SK-N-MC (cell line): Measurements from ENCODE around the gene SLF2.
A peak's percentile ranks its signal among the peaks of the same experiment; 100 is the strongest.

ENCODE experiments used
- EZH2 ChIP-seq: fragments of 200-600 bp; sonication (generic); IDR thresholded peaks from one replicate; pipeline ENCODE4 v1.6.1; 2017; ENCODE audit warnings: antibody characterized with exemption
- POLR2AphosphoS5 ChIP-seq: IDR thresholded peaks from 2 replicates; pipeline ENCODE4 v1.6.1; 2012; ENCODE audit warnings: mild to moderate bottlenecking, low read depth, low read length, borderline replicate concordance

DNA sequence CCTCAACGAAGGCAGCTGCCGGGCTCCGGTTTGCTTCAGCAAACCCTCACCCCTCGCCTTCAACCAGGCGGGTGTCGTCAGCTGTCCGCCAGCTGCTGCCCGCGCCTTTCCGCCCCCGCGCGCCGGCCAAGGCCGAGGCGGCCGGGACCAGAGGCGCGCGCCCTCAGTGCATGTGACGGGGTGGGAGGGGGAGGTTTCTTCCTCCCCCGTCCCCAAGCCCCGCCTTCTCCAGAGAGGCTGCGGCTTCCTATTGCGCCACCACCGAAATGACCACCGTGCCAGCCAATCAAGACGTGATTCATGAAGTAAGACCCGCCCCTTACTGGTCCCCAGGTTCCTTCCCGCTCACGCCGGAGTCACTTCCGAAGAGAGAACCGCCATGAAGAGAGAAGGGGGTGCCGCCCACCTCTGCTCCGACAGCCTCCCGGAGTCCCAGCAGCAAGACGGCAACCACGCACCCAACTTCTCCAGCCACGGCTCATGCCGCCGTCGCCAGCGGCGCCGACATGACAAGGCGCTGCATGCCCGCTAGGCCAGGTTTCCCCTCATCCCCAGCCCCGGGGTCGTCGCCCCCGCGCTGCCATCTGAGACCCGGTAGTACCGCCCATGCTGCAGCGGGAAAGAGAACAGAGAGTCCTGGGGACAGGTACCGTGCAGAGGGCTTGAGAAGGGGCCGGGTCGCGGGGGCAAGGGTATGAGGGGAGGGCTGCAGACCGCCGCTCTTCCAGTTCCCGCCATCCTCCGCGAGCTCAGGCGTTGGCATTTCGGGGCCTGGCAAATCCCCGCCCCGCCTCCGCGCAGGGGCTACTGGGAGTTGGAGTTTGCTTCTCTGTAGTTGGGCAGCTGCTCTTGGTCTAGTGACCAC lies at the start of gene SLF2:
- peak; percentile 76; the same call in 1 of the 2 replicates for TF ChIP-seq POLR2AphosphoS5
- TF ChIP-seq EZH2: no peak
